Measurements from ENCODE around the gene SEMG1.

DNA sequence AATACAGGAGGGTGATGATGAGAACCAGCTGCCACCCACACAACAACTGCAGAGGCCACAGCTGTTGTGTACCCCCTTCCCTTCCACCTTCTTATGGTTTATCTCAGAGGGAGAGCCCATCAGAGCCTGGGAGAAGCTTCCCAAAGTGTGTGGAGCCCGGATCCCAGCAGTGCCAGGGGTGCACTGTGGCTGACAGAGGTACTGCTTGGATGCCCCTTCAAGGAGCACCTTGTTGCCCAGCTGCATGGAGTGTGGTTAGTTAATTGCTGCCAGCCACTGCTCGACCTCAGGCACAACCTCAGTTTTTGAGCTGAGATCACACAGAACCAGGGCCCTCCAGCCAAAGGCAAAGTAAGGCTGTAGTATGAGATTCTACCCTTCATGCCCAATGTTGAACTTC lies 19.1 kb upstream of the SEMG1 start:
- TF ChIP-seq, protein P1, sequence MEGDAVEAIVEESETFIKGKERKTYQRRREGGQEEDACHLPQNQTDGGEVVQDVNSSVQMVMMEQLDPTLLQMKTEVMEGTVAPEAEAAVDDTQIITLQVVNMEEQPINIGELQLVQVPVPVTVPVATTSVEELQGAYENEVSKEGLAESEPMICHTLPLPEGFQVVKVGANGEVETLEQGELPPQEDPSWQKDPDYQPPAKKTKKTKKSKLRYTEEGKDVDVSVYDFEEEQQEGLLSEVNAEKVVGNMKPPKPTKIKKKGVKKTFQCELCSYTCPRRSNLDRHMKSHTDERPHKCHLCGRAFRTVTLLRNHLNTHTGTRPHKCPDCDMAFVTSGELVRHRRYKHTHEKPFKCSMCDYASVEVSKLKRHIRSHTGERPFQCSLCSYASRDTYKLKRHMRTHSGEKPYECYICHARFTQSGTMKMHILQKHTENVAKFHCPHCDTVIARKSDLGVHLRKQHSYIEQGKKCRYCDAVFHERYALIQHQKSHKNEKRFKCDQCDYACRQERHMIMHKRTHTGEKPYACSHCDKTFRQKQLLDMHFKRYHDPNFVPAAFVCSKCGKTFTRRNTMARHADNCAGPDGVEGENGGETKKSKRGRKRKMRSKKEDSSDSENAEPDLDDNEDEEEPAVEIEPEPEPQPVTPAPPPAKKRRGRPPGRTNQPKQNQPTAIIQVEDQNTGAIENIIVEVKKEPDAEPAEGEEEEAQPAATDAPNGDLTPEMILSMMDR (IDR thresholded peaks at IDR 0.05), result no peak
- no peak for TF ChIP-seq POLR2A (IDR thresholded peaks at IDR 0.05)

Measured in body of pancreas (tissue), 4 donors.